ENCODE measurements around the gene TRIP6. TPM values are rescaled to one million over a fixed set of nuclear protein-coding genes. Genes with fewer than 3 reads are reported as not detected.

Gene TRIP6
- total RNA-seq, 1 experiment from 2014 or later: 140 TPM

GRCh38 chr7:100840470-100841100 is 26.6 kb upstream of the TRIP6 start:
- Mint-ChIP-seq H3K27ac (peak overlapping the region; percentile 75), H3K4me3 (peak overlapping the region; percentile 10; the same call in 1 of the 2 replicates), H3K9me3 (no peaks in the 10 kb centered on the region), H3K4me1 (peaks cover 36% of the 10 kb centered on the region), H3K36me3 (no peaks in the 10 kb centered on the region), H3K27me3 (ENCODE audit: low read depth) (no peaks in the 10 kb centered on the region)
- ATAC-seq: no peak
- TF ChIP-seq ZSCAN18 (CRISPR knock-in tag; IDR thresholded peaks at IDR 0.05): no peak
- no peak for TF ChIP-seq CTCF (IDR thresholded peaks at IDR 0.05)
- TF ChIP-seq TCF7 (CRISPR knock-in tag; IDR thresholded peaks at IDR 0.05; ENCODE audit: low read depth): no peak
- no peak for TF ChIP-seq ZNF532 (CRISPR knock-in tag; IDR thresholded peaks at IDR 0.05; ENCODE audit: borderline replicate concordance)
- TF ChIP-seq GABPB1 (CRISPR knock-in tag; IDR thresholded peaks at IDR 0.05): no peak
- no peak for TF ChIP-seq RORB (CRISPR knock-in tag; IDR thresholded peaks at IDR 0.05)
- TF ChIP-seq ETV6 (CRISPR knock-in tag; IDR thresholded peaks at IDR 0.05): no peak
- TF ChIP-seq ATF6 (CRISPR knock-in tag; IDR thresholded peaks at IDR 0.05): no peak
- TF ChIP-seq ZNF219 (CRISPR knock-in tag; IDR thresholded peaks at IDR 0.05; ENCODE audit: borderline replicate concordance): no peak
- TF ChIP-seq, protein P1, sequence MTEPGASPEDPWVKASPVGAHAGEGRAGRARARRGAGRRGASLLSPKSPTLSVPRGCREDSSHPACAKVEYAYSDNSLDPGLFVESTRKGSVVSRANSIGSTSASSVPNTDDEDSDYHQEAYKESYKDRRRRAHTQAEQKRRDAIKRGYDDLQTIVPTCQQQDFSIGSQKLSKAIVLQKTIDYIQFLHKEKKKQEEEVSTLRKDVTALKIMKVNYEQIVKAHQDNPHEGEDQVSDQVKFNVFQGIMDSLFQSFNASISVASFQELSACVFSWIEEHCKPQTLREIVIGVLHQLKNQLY (CRISPR knock-in tag; IDR thresholded peaks at IDR 0.05): no peak
- TF ChIP-seq, protein P2, sequence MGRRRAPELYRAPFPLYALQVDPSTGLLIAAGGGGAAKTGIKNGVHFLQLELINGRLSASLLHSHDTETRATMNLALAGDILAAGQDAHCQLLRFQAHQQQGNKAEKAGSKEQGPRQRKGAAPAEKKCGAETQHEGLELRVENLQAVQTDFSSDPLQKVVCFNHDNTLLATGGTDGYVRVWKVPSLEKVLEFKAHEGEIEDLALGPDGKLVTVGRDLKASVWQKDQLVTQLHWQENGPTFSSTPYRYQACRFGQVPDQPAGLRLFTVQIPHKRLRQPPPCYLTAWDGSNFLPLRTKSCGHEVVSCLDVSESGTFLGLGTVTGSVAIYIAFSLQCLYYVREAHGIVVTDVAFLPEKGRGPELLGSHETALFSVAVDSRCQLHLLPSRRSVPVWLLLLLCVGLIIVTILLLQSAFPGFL (CRISPR knock-in tag; IDR thresholded peaks at IDR 0.05; ENCODE audit: borderline replicate concordance): no peak
- TF ChIP-seq, protein P3, sequence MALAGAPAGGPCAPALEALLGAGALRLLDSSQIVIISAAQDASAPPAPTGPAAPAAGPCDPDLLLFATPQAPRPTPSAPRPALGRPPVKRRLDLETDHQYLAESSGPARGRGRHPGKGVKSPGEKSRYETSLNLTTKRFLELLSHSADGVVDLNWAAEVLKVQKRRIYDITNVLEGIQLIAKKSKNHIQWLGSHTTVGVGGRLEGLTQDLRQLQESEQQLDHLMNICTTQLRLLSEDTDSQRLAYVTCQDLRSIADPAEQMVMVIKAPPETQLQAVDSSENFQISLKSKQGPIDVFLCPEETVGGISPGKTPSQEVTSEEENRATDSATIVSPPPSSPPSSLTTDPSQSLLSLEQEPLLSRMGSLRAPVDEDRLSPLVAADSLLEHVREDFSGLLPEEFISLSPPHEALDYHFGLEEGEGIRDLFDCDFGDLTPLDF (CRISPR knock-in tag; IDR thresholded peaks at IDR 0.05): no peak
- no peak for TF ChIP-seq PRRX2 (CRISPR knock-in tag; IDR thresholded peaks at IDR 0.05)
- TF ChIP-seq ZNF671 (CRISPR knock-in tag; IDR thresholded peaks at IDR 0.05): no peak
- DNase-seq (ENCODE audit: low spot score): no peak
- CTCF ChIA-PET: no interaction called here
- POLR2A ChIA-PET: no interaction called here
